ENCODE results near the gene ADAP2. TPM values are rescaled to one million over a fixed set of nuclear protein-coding genes. Genes with fewer than 3 reads are reported as not detected.
"Not testable (repeated sequence)": the region's sequence is repeated elsewhere in the genome, so short reads cannot be mapped to it uniquely, and the experiment has no call there.

ADAP2 gene
- total RNA-seq, result 6.3 TPM

GRCh38 chr17:30921544-30922196 is at the start of gene ADAP2:
Gene ADAP2 (plus strand): TSS chr17:30921945. CDS start chr17:30922015, 70 bp downstream.
- peak; percentile 84 for ATAC-seq

GRCh38 chr17:30886187-30886586 is 35.6 kb upstream of the ADAP2 start:
- ATAC-seq, result no peak

- no peak for ATAC-seq
These were observed 27.5 kb upstream of the ADAP2 start for GRCh38 chr17:30894236-30894635.

GRCh38 chr17:30897311-30897710 is 24.4 kb upstream of the ADAP2 start:
- no peak for ATAC-seq

- ATAC-seq, result peak; percentile 42
These were observed 16.0 kb upstream of the ADAP2 start for GRCh38 chr17:30905742-30906100.

GRCh38 chr17:30906101-30906911 is 15.4 kb upstream of the ADAP2 start, which contains the start of gene TEFM:
Gene TEFM (minus strand): TSS chr17:30906238. CDS start chr17:30906198, 40 bp downstream.
- peak; percentile 96 for ATAC-seq

GRCh38 chr17:30908717-30909420 is 12.9 kb upstream of the ADAP2 start:
- ATAC-seq, result no peak

- ATAC-seq, result not testable (repeated sequence)
These were observed 11.6 kb upstream of the ADAP2 start for GRCh38 chr17:30910151-30910550.

GRCh38 chr17:30913955-30914354 is 7.8 kb upstream of the ADAP2 start:
- ATAC-seq, result no peak

- ATAC-seq, result no peak
These were observed 5.7 kb upstream of the ADAP2 start for GRCh38 chr17:30915833-30916611.

GRCh38 chr17:30917050-30917449 is 4.7 kb upstream of the ADAP2 start:
- ATAC-seq, result no peak

- peak; percentile 7 for ATAC-seq
These were observed 1.5 kb upstream of the ADAP2 start for GRCh38 chr17:30920282-30920681.

- ATAC-seq, result peak; percentile 73
These were observed 832 bp upstream of the ADAP2 start for GRCh38 chr17:30920683-30921543.

GRCh38 chr17:30922235-30923030 is 688 bp downstream of the ADAP2 start:
- ATAC-seq, result peak; percentile 29

- no peak for ATAC-seq
These were observed 2.6 kb downstream of the ADAP2 start for GRCh38 chr17:30924341-30924740.

GRCh38 chr17:30926516-30926915 is 4.8 kb downstream of the ADAP2 start:
- no peak for ATAC-seq

- ATAC-seq, result no peak
These were observed 6.0 kb downstream of the ADAP2 start for GRCh38 chr17:30927756-30928155.

GRCh38 chr17:30928584-30928983 is 6.8 kb downstream of the ADAP2 start:
- ATAC-seq, result no peak

- ATAC-seq, result no peak
These were observed 7.4 kb downstream of the ADAP2 start for GRCh38 chr17:30929081-30929633.

GRCh38 chr17:30929861-30930260 is 8.1 kb downstream of the ADAP2 start:
- not testable (repeated sequence) for ATAC-seq

All from esophagus mucosa (tissue), 1 donor.